ENCODE data around the gene TPK1. TPM values are rescaled to one million over a fixed set of nuclear protein-coding genes. Genes with fewer than 3 reads are reported as not detected.
A peak's percentile ranks its signal among the peaks of the same experiment; 100 is the strongest.

The TPK1 gene
- total RNA-seq, 4 donors from 2014 or later: 4.5 to 11.8 (median 8.0) TPM

GRCh38 chr7:144862612-144863319 is 26.9 kb upstream of the TPK1 start:
- DNase-seq (ENCODE audit: low spot score): no peak
- ATAC-seq (ENCODE audit: low FRiP score): no peak
- no peak for TF ChIP-seq CTCF (IDR thresholded peaks at IDR 0.05)

GRCh38 chr7:144859739-144860138 is 23.9 kb upstream of the TPK1 start:
- ATAC-seq (ENCODE audit: low FRiP score): no peak
- no peak for TF ChIP-seq CTCF (IDR thresholded peaks at IDR 0.05)

GRCh38 chr7:144857463-144857862 is 21.6 kb upstream of the TPK1 start:
- ATAC-seq (ENCODE audit: low FRiP score) (no peak), DNase-seq (ENCODE audit: low spot score) (no peak)
- TF ChIP-seq CTCF (IDR thresholded peaks at IDR 0.05): no peak

More at GRCh38 chr7:144859739-144860138, 23.9 kb upstream of the TPK1 start:
- no peak for DNase-seq (ENCODE audit: low spot score)

- DNase-seq (ENCODE audit: low spot score) (no peak), ATAC-seq (ENCODE audit: low FRiP score) (no peak)
- no peak for TF ChIP-seq CTCF (IDR thresholded peaks at IDR 0.05)
Observed at GRCh38 chr7:144854839-144855424, 19.1 kb upstream of the TPK1 start.

GRCh38 chr7:144853542-144853941 is 17.7 kb upstream of the TPK1 start:
- TF ChIP-seq CTCF (IDR thresholded peaks at IDR 0.05): no peak
- ATAC-seq (ENCODE audit: low FRiP score) (no peak), DNase-seq (ENCODE audit: low spot score) (no peak)

- TF ChIP-seq CTCF (IDR thresholded peaks at IDR 0.05): no peak
- ATAC-seq (ENCODE audit: low FRiP score): no peak
- no peak for DNase-seq (ENCODE audit: low spot score)
Observed at GRCh38 chr7:144848078-144848477, 12.2 kb upstream of the TPK1 start.

GRCh38 chr7:144842377-144842851 is 6.6 kb upstream of the TPK1 start:
- ATAC-seq (ENCODE audit: low FRiP score) (peak; percentile 70), DNase-seq (ENCODE audit: low spot score) (no peak)
- no peak for TF ChIP-seq CTCF (IDR thresholded peaks at IDR 0.05)

Data from omental fat pad (tissue), 4 donors.